Skeletal muscle satellite cell (primary cell): Measurements from ENCODE around the gene PGRMC2. TPM values are rescaled to one million over a fixed set of nuclear protein-coding genes. Genes with fewer than 3 reads are reported as not detected.
A peak's percentile ranks its signal among the peaks of the same experiment; 100 is the strongest.

Source experiments
- H3K27me3 ChIP-seq: 2 replicates; pipeline ENCODE4 v1.7.0; 2013; ENCODE audit warnings: low read length; ENCODE audit not compliant: control insufficient read depth, insufficient read depth
- H3K36me3 ChIP-seq: 2 replicates; pipeline ENCODE4 v1.7.0; 2013; ENCODE audit warnings: mild to moderate bottlenecking, control low read depth, low read length; ENCODE audit not compliant: insufficient read depth
- H3K4me1 ChIP-seq: 2 replicates; pipeline ENCODE4 v1.7.0; 2013; ENCODE audit warnings: low read length; ENCODE audit not compliant: control insufficient read depth, insufficient read depth
- H3K4me2 ChIP-seq: 2 replicates; pipeline ENCODE4 v1.7.0; 2013; ENCODE audit warnings: mild to moderate bottlenecking, low read length
- H3K4me3 ChIP-seq: 2 replicates; pipeline ENCODE4 v1.7.0; 2013; ENCODE audit warnings: low read length
- H3K9ac ChIP-seq: 2 replicates; pipeline ENCODE4 v1.7.0; 2013; ENCODE audit warnings: mild to moderate bottlenecking, low read depth, low read length, moderate library complexity
- H3K9me3 ChIP-seq: replicated peaks from 2 replicates; pipeline ENCODE4 v1.7.0; 2013; ENCODE audit warnings: mild to moderate bottlenecking, control low read depth, low read length
- total RNA-seq: library from RNA; depleted of rRNA; stranded (reverse); fragments of >200 nt; gene quantifications from 2 replicates; pipeline ENCODE4 v1.2.3, GENCODE V29; 2012; rRNA removed

Gene PGRMC2
- 18.1 and 18.5 TPM in 2 replicates for total RNA-seq

DNA sequence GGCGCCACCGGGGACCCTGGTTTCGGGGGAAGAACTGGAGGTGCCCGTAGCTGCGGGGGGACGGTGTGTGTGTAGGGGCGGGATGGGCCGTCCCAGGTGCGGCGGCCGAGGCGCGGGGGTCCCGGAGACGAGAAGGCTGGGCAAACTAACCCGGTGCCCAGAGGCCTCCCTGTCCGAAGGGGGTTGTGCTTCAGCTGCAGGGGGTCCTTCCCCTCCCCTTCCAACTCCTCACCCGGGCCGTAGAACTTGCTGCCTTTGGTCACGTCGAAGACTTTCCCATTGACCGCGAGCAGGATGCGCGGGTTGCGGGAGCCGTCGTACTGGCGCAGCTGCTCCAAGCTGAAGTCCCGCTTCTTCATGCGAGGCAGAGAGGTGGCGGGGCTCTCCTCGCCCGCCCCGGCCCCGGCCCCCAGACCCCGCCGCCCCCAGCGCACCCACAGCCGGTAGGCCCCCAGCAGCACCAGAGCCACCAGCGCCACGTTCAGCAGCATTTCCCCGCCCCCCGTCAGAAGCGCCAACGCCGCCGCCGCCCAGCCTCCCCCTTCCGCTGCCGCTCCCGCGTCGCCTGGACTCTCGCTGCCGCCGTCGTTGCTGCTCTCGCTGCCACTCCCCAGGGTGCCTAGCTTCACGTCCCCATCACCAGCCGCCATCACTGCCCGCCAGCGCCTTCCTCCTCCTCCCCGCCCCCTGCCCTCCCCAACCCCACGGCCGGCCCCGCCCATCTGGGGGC, at the start of gene PGRMC2:
Gene PGRMC2, minus strand, starts transcription at position 673 of the 730 bp plus-strand sequence. Its CDS starts 23 bp downstream, at position 650.
- Histone ChIP-seq H3K9me3 (no peaks in the 10 kb centered on the region), H3K9ac (peak within 1 kb of the TSS; percentile 94), H3K36me3 (peaks cover 10% of the 10 kb centered on the region), H3K4me1 (peaks cover 20% of the 10 kb centered on the region), H3K4me2 (peak within 1 kb of the TSS; percentile 92), H3K4me3 (peak within 1 kb of the TSS; percentile 89), H3K27me3 (no peaks in the 10 kb centered on the region)

GRCh38 chr4:128335541-128335940, 47.9 kb upstream of the PGRMC2 start:
- no peak overlapping the region for H3K9ac ChIP-seq
- H3K27me3 ChIP-seq = no peaks in the 10 kb centered on the region
- no peak overlapping the region for H3K4me3 ChIP-seq
- H3K4me2 ChIP-seq = no peak overlapping the region
- no peaks in the 10 kb centered on the region for H3K9me3 ChIP-seq
- no peaks in the 10 kb centered on the region for H3K36me3 ChIP-seq
- peaks cover 27% of the 10 kb centered on the region for H3K4me1 ChIP-seq

GRCh38 chr4:128334256-128334655, 46.6 kb upstream of the PGRMC2 start:
- Histone ChIP-seq H3K36me3 (no peaks in the 10 kb centered on the region), H3K4me1 (peaks cover 21% of the 10 kb centered on the region), H3K9me3 (no peaks in the 10 kb centered on the region), H3K9ac (no peak overlapping the region), H3K4me3 (no peak overlapping the region), H3K4me2 (no peak overlapping the region), H3K27me3 (no peaks in the 10 kb centered on the region)

GRCh38 chr4:128333309-128334018, 45.9 kb upstream of the PGRMC2 start:
- H3K27me3 ChIP-seq = no peaks in the 10 kb centered on the region
- H3K36me3 ChIP-seq = no peaks in the 10 kb centered on the region
- no peak overlapping the region for H3K4me3 ChIP-seq
- H3K9me3 ChIP-seq = no peaks in the 10 kb centered on the region
- peaks cover 13% of the 10 kb centered on the region for H3K4me1 ChIP-seq
- H3K9ac ChIP-seq = no peak overlapping the region
- no peak overlapping the region for H3K4me2 ChIP-seq

- no peak overlapping the region for H3K9ac ChIP-seq
- no peaks in the 10 kb centered on the region for H3K27me3 ChIP-seq
- no peak overlapping the region for H3K4me3 ChIP-seq
- no peaks in the 10 kb centered on the region for H3K9me3 ChIP-seq
- no peak overlapping the region for H3K4me2 ChIP-seq
- peaks cover 6% of the 10 kb centered on the region for H3K4me1 ChIP-seq
- no peaks in the 10 kb centered on the region for H3K36me3 ChIP-seq
These were observed 44.5 kb upstream of the PGRMC2 start for GRCh38 chr4:128332081-128332480.

DNA sequence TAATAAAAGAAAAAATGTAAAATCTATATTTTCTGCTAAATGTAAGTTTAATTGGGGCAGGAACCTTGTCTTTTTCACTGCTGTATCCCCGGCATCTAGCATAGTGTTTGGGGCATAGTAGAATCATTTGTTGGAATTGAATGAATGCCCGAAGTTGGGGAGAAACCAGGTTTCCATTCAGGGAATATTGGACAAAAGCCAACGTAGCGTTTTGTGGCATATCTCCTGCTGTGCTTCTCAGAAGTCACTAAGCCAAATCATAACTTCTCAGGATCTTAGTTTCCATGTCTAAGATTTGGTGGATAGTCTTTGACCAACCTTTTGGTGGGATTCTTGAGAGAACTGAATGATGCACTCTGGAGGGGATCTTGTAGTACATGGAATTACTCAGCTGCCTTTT, 42.0 kb upstream of the PGRMC2 start:
- Histone ChIP-seq H3K27me3 (no peaks in the 10 kb centered on the region), H3K36me3 (no peaks in the 10 kb centered on the region), H3K9me3 (no peaks in the 10 kb centered on the region), H3K4me3 (no peak overlapping the region), H3K9ac (no peak overlapping the region), H3K4me1 (peaks cover 6% of the 10 kb centered on the region), H3K4me2 (no peak overlapping the region)

- Histone ChIP-seq H3K27me3 (no peaks in the 10 kb centered on the region), H3K9ac (no peak overlapping the region), H3K4me1 (peaks cover 13% of the 10 kb centered on the region), H3K36me3 (no peaks in the 10 kb centered on the region), H3K4me2 (no peak overlapping the region), H3K9me3 (no peaks in the 10 kb centered on the region), H3K4me3 (no peak overlapping the region)
These were observed 40.5 kb upstream of the PGRMC2 start for GRCh38 chr4:128328106-128328505.

DNA sequence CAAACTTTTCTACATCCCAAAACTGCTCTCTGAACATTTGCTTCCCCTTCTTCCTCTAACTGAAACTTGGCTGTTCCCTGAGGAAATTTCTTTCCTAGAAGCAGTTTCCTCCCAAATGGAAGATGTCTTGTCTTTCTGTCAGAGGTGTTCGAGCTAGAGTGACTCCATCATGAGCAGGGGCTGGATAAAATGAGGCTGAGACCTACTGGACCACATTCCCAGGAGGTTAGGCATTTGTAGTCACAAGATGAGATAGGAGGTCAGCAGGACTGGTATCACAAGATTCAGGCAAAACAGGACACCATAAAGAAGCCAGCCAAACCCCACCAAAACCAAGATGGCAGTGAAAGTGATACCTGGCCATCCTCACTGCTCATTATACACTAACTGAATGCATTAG, 35.8 kb upstream of the PGRMC2 start:
- H3K36me3 ChIP-seq = no peaks in the 10 kb centered on the region
- H3K9ac ChIP-seq = peak overlapping the region; percentile 26

DNA sequence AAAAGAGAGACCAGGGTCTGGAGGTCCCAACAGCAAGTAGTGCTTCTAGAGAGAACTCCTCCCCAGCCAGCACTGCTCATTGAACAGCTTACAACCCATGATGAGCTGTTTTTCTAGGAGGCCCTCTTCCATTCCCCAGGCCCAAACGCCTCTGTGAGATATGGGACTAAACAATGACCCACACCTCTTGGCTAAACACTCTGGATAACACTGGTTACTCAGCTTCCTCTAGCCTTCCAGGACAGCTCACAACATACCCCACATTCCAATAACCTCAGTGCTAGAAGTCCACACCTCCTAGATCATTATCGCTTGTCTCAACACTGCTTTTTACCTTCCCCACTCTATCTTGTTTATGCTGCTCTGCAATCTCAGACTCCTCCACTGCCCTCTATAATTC, 35.4 kb upstream of the PGRMC2 start:
- peak overlapping the region; percentile 26 for H3K9ac ChIP-seq
- no peaks in the 10 kb centered on the region for H3K36me3 ChIP-seq
- no peak overlapping the region for H3K4me3 ChIP-seq
- peaks cover 35% of the 10 kb centered on the region for H3K4me1 ChIP-seq
- peak overlapping the region; percentile 62 for H3K4me2 ChIP-seq
- H3K9me3 ChIP-seq = no peaks in the 10 kb centered on the region
- H3K27me3 ChIP-seq = no peaks in the 10 kb centered on the region

More for the DNA sequence above, 35.8 kb upstream of the PGRMC2 start:
- no peaks in the 10 kb centered on the region for H3K27me3 ChIP-seq
- H3K4me3 ChIP-seq = no peak overlapping the region
- H3K4me1 ChIP-seq = peaks cover 35% of the 10 kb centered on the region
- peak overlapping the region; percentile 62 for H3K4me2 ChIP-seq
- H3K9me3 ChIP-seq = no peaks in the 10 kb centered on the region

DNA sequence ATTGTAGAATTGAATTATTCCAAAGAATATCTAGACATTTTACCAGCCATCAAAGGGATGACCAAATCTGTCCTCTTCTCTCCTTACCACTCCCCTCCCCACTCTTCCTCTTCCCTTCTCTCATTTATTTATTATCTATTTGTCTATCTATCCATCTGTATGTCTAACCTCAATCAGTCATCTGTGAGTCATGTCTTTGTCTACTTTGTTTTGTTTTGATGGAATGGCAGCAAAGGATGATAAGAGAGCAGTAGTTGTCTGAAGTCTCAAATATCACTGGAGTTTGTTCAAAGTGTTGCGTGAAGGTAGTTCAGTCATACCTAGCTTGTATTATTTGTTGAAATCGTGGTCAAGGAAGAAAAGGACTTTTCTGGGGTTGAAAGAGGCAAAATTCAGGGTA, 34.7 kb upstream of the PGRMC2 start:
- Histone ChIP-seq H3K4me3 (no peak overlapping the region), H3K9ac (peak overlapping the region; percentile 53), H3K36me3 (no peaks in the 10 kb centered on the region), H3K4me2 (peak overlapping the region; percentile 62), H3K9me3 (no peaks in the 10 kb centered on the region), H3K27me3 (no peaks in the 10 kb centered on the region), H3K4me1 (peaks cover 35% of the 10 kb centered on the region)

DNA sequence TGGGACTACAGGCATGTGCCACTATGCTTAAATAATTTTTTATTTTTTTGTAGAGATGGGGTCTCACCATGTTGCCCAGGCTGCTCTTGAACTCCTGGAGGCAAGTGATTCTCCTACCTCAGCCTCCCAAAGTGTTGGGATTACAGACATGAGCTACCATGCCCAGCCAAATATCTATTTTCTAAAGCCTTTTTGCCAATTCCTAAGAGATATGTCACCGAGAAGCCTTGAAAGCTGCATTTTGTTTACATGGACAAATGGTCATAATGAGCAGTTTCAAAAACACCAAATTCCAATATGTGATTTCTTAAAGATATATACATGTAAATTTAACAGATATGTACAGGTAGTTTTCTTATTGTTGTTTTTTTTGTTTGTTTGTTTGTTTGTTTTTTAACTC, 33.0 kb upstream of the PGRMC2 start:
- Histone ChIP-seq H3K27me3 (no peaks in the 10 kb centered on the region), H3K4me3 (no peak overlapping the region), H3K4me2 (peak overlapping the region; percentile 22), H3K36me3 (no peaks in the 10 kb centered on the region), H3K9ac (peak overlapping the region; percentile 54), H3K4me1 (peaks cover 35% of the 10 kb centered on the region), H3K9me3 (no peaks in the 10 kb centered on the region)
